GM21576 (cell line): Measurements from ENCODE around the gene ANKRD13B.
"Not testable (repeated sequence)": the region's sequence is repeated elsewhere in the genome, so short reads cannot be mapped to it uniquely, and the experiment has no call there.

Source experiments
- ATAC-seq: cut with Tn5 transposase; IDR thresholded peaks from one replicate; pipeline ENCODE4 v1.9.1; 2021; ENCODE audit warnings: mild to moderate bottlenecking, moderate library complexity; ENCODE audit not compliant: unreplicated experiment

Gene ANKRD13B

DNA sequence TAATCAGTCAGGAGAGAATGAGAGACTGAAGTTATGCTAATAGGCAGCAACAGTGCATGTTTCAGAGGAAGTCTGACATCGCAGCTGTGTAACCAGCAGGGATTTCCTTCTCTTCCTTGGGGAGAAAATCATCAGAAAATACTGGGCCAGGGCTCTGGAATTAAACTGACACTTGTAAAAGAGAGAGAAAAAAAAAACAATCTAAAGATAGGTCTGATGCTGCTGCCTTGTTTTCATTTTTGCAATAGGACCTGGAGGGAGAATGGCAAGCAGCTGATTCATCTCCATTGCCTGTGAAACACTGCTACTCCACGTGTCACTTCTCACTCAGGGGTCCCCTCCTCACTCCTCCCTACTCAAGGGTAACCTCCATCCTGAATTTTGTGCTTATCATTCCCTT is 47.5 kb downstream of the ANKRD13B start:
- no peak for ATAC-seq

GRCh38 chr17:29640981-29641642 is 48.2 kb downstream of the ANKRD13B start:
- no peak for ATAC-seq

- ATAC-seq, result no peak
Measured at GRCh38 chr17:29642171-29642611, 49.3 kb downstream of the ANKRD13B start.

DNA sequence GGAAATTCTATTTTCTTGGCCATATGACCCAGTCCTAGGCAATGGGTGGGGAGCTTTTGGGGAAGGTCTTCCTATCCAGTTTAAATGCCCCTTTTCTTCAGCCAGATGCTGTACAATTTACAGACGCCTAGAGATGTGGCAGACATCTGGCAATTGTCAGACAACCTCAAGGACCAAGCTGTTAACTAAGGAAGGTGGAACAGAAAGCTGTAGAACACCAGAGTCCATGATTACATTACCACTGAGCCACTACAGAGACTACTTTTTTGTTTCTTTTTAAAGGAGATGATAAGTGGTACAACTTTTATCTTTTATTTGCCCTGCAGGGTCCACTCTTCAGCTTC is 50.9 kb downstream of the ANKRD13B start:
- ATAC-seq, result no peak

DNA sequence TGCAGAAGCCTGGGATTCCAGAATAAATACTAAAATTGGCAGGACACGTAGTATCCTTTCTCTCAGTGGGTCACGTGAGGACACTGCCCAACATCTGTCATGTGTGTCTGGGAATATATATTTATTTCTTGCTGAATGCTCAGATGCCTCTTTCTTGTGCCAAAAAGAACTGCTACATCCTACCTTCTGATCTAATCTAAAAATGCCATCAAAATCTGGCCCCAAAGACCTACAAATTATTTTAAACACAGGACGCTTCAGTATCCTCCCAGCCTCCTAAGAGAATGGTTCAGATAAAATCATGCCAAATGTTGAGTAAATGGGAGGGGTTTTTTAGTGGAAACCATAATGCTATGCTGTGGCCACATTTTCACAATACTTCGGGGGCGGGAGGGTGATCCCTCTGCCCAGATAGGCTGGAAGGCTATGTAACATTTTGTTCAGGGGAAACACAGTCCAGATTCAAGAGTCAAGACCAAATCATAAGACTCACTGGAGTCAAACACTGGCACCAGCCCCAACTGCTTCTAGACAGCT is 52.7 kb downstream of the ANKRD13B start:
- ATAC-seq, result no peak

- ATAC-seq, result no peak
Measured at GRCh38 chr17:29648005-29648404, 55.1 kb downstream of the ANKRD13B start.

DNA sequence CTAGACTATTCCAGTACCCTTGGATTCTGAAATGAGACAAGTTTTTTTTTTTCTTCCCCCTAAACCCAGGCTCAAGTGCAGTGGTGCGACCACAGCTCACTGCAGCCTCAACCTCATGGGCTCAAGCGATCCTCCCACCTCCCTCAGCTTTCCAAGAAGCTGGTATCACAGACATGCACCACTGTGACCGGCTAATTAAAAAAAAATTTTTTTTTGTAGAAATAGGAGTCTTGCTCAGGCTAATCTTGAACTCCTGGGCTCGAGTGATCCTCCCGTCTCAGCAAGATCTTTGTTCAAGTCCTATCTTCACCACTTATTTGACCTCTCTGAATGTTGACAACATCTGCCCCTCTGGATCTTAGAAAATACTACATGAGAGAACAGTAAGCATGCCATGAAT is 56.4 kb downstream of the ANKRD13B start:
- ATAC-seq, result no peak

DNA sequence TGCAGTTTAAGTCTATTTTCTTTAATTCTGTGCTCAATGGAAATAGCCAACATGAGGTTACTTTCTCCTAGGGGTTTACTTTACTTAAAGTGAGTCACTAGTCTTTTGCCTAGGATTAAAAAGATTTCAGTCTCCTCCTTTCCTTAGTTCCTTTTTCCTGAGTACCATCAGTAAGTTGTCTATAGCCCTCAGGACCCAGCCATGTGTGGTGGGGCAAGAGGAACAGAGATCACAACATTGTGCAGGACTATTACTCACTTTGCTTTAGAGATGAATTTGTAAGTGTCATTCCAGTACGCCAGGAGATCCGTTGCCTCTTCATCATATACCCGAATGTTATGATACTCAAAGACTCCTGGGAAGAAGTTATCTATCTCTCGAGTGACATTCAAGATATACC is 57.5 kb downstream of the ANKRD13B start:
- ATAC-seq, result no peak

GRCh38 chr17:29651913-29652312 is 59.0 kb downstream of the ANKRD13B start:
- not testable (repeated sequence) for ATAC-seq

- no peak for ATAC-seq
Measured at GRCh38 chr17:29652976-29653375, 60.0 kb downstream of the ANKRD13B start.

DNA sequence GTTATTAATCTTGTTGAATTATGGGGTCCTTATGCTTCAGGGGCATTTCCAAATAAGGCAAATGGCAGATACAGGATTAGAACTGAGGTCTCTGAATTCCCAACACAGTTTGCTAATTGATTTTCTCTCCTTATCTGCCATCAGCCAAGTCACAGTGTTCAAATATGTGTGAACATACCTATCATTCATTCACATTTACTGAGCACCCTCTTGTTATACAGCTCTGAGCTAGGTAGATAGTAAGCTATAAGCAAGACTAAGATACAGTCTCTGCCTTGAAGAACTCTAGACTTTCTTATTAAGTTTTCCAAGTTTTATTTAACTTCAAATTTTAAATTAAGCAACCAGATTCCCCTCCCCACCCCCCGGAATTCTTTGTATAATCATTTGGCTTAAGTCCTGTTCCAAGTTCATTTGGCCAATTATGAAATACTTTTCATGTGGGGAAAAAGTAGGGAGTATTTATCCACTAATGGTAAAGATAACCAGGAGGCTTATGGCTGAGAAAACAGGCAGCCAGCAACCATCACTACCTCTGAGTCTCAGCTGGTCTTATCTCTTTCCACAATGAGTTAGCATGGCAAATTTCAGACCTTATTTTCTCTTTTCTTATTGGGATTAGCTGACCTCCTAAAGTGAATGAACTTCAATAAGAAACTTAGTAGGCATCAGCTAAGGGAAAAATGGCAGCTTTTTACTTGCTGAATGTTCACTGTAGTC is 61.2 kb downstream of the ANKRD13B start:
- no peak for ATAC-seq

- no peak for ATAC-seq
Measured at GRCh38 chr17:29655323-29655722, 62.4 kb downstream of the ANKRD13B start.

DNA sequence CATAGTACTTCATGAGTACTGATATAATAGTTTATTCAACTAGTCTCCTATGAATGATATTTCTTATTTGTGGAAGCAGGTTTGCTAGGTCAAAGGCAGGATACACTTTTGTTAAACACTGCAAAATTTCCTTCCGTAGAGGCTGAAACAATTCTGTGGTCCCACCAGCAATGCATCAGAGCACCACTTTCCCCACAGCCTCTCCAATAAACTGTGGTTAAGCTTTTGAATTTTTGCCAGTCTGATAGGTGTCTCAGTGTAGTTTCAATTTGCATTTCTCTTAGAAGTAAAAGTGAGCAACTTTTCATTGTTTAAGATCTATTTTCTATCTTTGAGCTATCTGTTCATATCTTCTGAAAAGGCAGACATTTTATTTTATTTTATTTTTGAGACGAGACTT is 66.2 kb downstream of the ANKRD13B start:
- ATAC-seq, result no peak

DNA sequence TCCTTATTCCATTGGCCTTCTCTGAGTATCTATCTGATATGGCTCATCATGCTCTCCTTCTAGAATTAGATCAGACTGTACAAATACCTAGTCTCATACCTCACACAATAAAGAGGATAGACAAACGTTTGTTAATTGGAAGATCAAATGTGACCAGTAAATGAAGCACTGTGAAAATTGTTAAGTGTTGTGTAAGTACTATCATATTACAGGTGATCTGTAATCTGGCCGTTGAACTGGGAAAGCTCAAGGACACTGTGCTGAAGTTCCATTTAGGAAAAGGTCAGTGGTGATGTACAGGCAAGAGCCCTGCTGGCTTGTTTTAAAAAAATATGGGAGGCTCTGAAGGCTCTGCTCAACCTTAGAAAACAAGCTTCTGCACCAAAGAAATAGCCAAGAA is 68.3 kb downstream of the ANKRD13B start:
- ATAC-seq, result no peak

GRCh38 chr17:29663155-29663554 is 70.2 kb downstream of the ANKRD13B start:
- no peak for ATAC-seq
